ENCODE results near the gene COP1.

DNA sequence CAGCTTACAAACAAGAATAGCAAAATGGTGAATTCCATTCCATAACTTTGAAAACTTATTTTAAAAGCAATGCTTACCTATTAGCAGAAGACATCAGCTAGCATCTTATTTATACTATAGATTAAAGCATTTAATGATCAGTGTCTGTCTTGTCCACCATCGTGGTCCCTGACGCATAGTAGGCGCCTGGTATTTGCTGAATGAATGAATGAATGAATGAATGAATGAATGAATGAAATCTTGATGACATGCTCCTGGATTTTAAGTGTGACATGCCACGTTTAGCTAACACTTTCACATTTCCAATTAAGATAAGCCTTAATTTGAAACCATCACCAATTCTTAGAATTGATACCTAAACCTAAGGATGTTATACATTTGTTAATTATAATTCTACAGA is 39.9 kb downstream of the COP1 start:
- TF ChIP-seq, protein P1, sequence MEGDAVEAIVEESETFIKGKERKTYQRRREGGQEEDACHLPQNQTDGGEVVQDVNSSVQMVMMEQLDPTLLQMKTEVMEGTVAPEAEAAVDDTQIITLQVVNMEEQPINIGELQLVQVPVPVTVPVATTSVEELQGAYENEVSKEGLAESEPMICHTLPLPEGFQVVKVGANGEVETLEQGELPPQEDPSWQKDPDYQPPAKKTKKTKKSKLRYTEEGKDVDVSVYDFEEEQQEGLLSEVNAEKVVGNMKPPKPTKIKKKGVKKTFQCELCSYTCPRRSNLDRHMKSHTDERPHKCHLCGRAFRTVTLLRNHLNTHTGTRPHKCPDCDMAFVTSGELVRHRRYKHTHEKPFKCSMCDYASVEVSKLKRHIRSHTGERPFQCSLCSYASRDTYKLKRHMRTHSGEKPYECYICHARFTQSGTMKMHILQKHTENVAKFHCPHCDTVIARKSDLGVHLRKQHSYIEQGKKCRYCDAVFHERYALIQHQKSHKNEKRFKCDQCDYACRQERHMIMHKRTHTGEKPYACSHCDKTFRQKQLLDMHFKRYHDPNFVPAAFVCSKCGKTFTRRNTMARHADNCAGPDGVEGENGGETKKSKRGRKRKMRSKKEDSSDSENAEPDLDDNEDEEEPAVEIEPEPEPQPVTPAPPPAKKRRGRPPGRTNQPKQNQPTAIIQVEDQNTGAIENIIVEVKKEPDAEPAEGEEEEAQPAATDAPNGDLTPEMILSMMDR (IDR thresholded peaks at IDR 0.05) = no peak
- TF ChIP-seq POLR2A (IDR thresholded peaks at IDR 0.05) = no peak

Measured in uterus (tissue), 2 donors.